Effector memory CD8-positive, alpha-beta T cell (primary cell): ENCODE results near the gene GRIN2A.

Experiments
- ATAC-seq: fragments of 150-1000 bp; cut with Tn5 transposase; replicated peaks from 2 replicates; pipeline ENCODE4 v1.10.0; 2021; ENCODE audit warnings: mild to moderate bottlenecking, moderate library complexity
- DNase-seq, 3 experiments: peaks; one replicate each; pipeline ENCODE4 v3.0.0; 2021
- H3K27ac Mint-ChIP-seq, 2 donors: one replicate each; pipeline ENCODE4 v1.8.0; 2022; ENCODE audit warnings: mild to moderate bottlenecking in 2 of 2, mixed read lengths in 2 of 2, moderate library complexity in 2 of 2
- H3K27me3 Mint-ChIP-seq, 2 donors: one replicate each; pipeline ENCODE4 v1.8.0; 2022; ENCODE audit warnings: mixed read lengths in 2 of 2
- H3K36me3 Mint-ChIP-seq: one replicate; pipeline ENCODE4 v1.8.0; 2022; ENCODE audit warnings: mild to moderate bottlenecking, moderate library complexity, mixed read lengths; ENCODE audit not compliant: insufficient read depth
- H3K4me1 Mint-ChIP-seq, 2 donors: one replicate each; pipeline ENCODE4 v1.8.0; 2022; ENCODE audit warnings: low read depth in 2 of 2, mixed read lengths in 2 of 2
- H3K4me3 Mint-ChIP-seq, 2 donors: one replicate each; pipeline ENCODE4 v1.8.0; 2022; ENCODE audit warnings: mild to moderate bottlenecking in 2 of 2, mixed read lengths in 2 of 2, moderate library complexity in 2 of 2
- H3K9me3 Mint-ChIP-seq, 2 donors: one replicate each; pipeline ENCODE4 v1.8.0; 2022; ENCODE audit warnings: mixed read lengths in 2 of 2

GRIN2A gene

DNA sequence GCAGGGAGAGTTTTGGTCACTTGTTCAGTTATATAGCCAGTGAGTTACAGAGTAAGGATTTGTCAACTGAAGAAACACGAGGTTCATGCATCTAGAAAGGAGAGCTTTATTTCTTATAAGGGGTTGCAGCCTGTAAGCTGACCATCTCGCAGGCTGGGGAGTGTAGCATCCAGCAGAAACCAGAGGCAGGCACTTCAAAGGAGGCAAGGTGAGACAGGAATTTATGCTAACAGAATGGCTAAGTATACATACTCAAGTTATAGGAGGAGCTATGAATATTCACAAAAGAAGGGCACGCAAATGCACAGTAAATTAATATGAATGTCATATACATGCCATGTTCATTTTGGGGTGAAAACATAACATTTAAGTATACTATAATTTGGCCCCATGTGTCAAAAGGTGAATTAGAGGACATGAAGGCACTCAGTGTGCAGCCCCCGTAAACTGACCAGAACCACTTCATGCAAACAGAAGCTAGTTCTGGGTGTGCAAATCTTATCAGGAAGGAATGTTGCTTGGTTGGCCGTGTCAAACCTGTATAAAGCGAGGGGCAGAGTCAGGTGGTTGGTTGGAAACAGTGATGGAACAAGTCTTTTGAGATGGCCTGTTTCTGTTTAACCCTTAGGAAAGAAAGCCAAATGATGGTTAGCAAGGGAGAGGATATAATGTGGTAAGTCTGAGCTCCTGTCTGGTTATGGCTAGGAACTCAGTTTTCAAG lies 97.0 kb downstream of the GRIN2A start:
- peaks cover 0 to 1% of the 10 kb centered on the region in 2 donors for H3K9me3 Mint-ChIP-seq
- no peak for DNase-seq
- no peak for ATAC-seq
- H3K4me3 Mint-ChIP-seq: no peak overlapping the region
- peaks cover 12 to 44% of the 10 kb centered on the region in 2 donors for H3K27me3 Mint-ChIP-seq
- H3K27ac Mint-ChIP-seq: no peak overlapping the region
- H3K36me3 Mint-ChIP-seq: no peaks in the 10 kb centered on the region
- H3K4me1 Mint-ChIP-seq: no peaks in the 10 kb centered on the region

DNA sequence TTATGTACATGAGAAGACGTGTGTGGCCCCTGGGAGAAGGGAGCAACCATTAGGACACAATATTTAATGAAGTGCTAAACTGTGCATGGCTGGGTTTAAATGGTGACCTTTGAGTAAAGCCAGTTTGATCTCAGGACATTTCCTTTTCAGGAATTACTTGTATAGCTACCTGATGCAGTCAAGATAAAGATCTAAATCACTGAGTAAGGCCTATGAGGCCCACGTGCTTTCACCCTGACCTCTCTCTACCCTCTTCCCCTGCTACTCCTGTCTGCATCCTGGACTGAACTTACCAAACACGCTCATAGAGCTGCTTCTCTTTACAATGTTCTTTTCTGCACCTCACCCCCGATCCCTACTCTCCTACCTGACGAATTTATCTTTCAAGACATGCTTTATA lies 98.9 kb downstream of the GRIN2A start:
- H3K27ac Mint-ChIP-seq: no peak overlapping the region
- no peak overlapping the region for H3K4me3 Mint-ChIP-seq
- no peak for DNase-seq
- H3K9me3 Mint-ChIP-seq: peaks cover 0 to 9% of the 10 kb centered on the region in 2 donors
- no peak for ATAC-seq
- H3K4me1 Mint-ChIP-seq: no peaks in the 10 kb centered on the region
- peaks cover 6 to 37% of the 10 kb centered on the region in 2 donors for H3K27me3 Mint-ChIP-seq
- H3K36me3 Mint-ChIP-seq: no peaks in the 10 kb centered on the region

DNA sequence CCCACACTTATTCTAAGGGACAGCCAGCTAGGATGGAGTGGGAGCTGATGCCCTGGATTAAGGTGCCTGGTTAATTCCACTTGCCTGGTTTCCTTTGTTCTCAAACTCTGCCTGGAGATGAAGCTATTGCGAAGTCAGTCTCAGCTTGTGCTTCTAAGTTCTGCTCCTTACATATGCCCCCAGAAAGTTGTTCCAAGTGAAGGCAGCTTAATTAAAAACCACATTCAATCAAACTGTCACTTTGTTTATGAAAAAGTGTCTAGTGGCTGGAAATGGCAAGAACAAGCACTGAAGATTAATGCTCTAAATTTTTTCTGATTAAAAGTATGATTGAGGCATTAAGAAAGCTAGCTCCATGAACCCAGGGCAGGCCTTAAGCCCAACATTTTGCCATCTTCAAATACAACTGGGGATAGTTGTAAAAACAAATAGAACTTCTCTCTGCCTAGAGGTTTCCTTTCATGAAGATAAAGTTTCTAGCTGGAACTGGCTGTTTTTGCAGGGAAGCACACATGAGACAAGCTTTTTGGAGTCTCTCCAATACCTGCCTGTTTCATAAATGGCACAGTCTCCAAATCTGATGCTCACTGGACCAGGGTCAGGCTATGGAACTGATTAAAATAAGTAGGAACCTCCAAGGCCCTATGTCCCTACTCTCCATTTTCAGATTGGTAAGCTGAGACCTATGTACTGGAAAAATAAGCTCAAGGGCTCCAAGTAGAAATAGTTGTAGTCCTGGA lies 100.9 kb downstream of the GRIN2A start:
- H3K9me3 Mint-ChIP-seq: peaks cover 0 to 12% of the 10 kb centered on the region in 2 donors
- no peak for ATAC-seq
- peaks cover 4 to 28% of the 10 kb centered on the region in 2 donors for H3K27me3 Mint-ChIP-seq
- no peaks in the 10 kb centered on the region for H3K36me3 Mint-ChIP-seq
- no peaks in the 10 kb centered on the region for H3K4me1 Mint-ChIP-seq
- DNase-seq: no peak
- H3K27ac Mint-ChIP-seq: no peak overlapping the region
- H3K4me3 Mint-ChIP-seq: no peak overlapping the region

DNA sequence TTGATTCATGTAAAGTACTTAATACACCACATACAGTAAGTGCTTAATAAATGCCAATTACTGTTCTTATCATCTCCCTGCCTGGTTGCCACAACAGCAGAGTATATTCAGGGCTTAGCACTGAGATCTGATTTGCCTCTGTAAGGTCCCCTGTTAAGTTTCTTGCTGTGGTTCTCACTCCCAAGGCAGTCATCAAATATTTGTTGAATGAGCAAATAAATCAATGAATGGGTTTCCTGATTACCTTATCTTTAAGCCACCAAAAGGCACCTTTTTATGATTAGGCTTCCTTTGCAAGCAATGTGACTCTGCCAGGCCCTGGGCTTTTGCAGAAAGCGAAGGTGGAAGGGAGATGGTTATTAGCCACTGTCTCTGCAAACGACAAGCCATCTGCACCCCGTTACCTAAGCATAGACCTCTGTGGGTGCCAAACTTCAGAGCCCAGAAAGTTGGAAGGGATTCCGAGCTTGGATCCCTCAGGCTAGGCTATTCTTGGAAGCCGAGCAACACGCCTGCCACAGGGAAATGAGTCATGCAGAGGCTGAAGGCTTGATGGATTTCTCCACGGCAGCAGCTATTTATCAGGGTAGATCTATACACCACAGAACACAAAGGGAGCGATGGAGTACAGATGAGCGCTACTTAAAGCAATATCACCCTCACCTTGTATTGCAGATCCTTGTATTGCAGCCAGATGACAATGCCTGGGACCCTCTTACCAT lies 102.0 kb downstream of the GRIN2A start:
- DNase-seq (no peak), ATAC-seq (no peak)
- Mint-ChIP-seq H3K9me3 (peaks cover 0 to 12% of the 10 kb centered on the region in 2 donors), H3K4me3 (no peak overlapping the region), H3K4me1 (no peaks in the 10 kb centered on the region), H3K36me3 (no peaks in the 10 kb centered on the region), H3K27ac (no peak overlapping the region), H3K27me3 (peaks cover 0 to 23% of the 10 kb centered on the region in 2 donors)

DNA sequence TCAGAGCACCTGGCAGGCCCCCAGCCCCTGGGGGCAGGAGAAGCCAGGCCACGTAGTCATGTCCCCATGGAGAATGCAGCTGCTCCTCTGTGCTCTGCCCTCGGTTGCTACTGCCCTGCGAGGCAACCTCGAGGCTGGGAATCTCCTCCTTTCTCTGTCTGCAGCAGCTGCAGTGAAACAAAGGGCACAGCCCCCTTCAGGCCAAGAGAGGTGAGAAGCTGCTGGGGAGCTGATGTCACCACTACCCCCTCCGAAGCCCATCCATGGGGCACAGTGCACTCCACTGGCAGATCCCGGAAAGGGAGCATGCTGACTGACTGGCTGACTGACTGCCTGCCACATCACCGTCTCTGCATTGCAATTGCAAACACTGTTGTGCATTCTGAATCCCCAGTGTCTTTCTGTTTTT lies 103.7 kb downstream of the GRIN2A start:
- ATAC-seq (no peak), DNase-seq (no peak)
- H3K9me3 Mint-ChIP-seq: peaks cover 0 to 12% of the 10 kb centered on the region in 2 donors
- H3K36me3 Mint-ChIP-seq: no peaks in the 10 kb centered on the region
- H3K27ac Mint-ChIP-seq: no peak overlapping the region
- H3K27me3 Mint-ChIP-seq: peaks cover 0 to 17% of the 10 kb centered on the region in 2 donors
- no peak overlapping the region for H3K4me3 Mint-ChIP-seq
- H3K4me1 Mint-ChIP-seq: no peaks in the 10 kb centered on the region

DNA sequence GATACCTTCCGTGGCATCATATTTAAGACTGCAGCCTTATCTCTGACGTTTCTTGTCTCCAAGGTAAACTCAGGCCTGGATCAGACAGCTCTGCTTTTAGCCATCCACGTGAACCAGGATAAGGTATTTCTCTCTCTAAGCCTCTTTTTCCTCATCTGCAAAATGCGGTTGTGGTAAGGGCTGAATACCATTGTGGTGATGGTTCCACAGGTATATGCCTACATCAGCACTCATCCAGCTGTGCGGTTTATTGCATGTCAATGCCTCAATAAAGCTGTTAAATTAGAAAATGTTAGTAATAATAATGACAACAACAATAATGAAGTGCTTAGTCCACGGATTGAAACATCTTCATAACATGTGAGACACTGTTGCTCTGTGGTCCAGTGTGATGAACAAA lies 104.4 kb downstream of the GRIN2A start:
- no peak overlapping the region for H3K4me3 Mint-ChIP-seq
- no peak for DNase-seq
- H3K27ac Mint-ChIP-seq: no peak overlapping the region
- no peaks in the 10 kb centered on the region for H3K36me3 Mint-ChIP-seq
- peaks cover 0 to 17% of the 10 kb centered on the region in 2 donors for H3K27me3 Mint-ChIP-seq
- H3K4me1 Mint-ChIP-seq: no peaks in the 10 kb centered on the region
- no peak for ATAC-seq
- H3K9me3 Mint-ChIP-seq: peaks cover 0 to 12% of the 10 kb centered on the region in 2 donors

DNA sequence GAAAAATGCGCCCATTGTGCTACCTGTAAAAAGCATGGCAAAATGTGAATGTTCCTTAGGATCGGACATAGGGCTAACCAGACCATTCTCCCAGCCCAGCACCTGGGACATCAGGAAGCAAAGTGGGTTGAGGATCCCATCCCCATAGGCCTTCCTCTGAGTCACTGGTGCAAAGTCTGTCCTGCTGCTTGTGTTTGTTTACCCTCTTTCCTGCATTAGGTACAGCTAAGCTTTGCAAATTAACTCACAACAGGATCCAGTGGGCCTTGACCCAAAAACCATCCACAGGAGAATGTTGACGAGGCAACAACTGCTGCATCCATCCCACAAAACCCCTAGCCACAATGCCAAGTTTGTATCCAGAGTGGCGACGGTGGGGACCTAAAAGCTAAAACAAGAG lies 106.2 kb downstream of the GRIN2A start:
- ATAC-seq: no peak
- peaks cover 0 to 12% of the 10 kb centered on the region in 2 donors for H3K9me3 Mint-ChIP-seq
- H3K4me1 Mint-ChIP-seq: no peaks in the 10 kb centered on the region
- peaks cover 0 to 20% of the 10 kb centered on the region in 2 donors for H3K27me3 Mint-ChIP-seq
- no peak for DNase-seq
- H3K4me3 Mint-ChIP-seq: no peak overlapping the region
- H3K27ac Mint-ChIP-seq: no peak overlapping the region
- H3K36me3 Mint-ChIP-seq: no peaks in the 10 kb centered on the region

DNA sequence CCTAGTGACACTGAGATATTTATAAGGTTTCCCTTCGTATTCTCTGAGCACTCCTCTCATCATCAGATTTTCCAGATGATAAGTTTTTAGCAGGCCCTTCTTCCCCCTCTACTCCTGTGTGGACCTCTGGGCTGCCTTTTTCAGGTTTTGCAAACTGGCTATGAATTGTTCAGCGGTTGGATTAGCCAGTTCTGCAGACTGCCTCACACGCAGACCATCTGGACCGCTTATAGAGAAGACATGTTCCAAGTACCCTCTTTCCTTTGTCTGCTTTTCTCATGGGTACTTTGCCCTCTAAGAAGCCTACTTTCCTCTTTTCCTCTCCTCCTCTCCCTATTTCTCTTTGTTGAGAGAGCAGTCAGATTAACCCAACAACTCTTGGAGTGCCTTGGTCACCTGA lies 111.6 kb downstream of the GRIN2A start:
- Mint-ChIP-seq H3K4me3 (no peak overlapping the region), H3K9me3 (peaks cover 1 to 10% of the 10 kb centered on the region in 2 donors), H3K27me3 (peaks cover 5 to 39% of the 10 kb centered on the region in 2 donors), H3K4me1 (no peaks in the 10 kb centered on the region), H3K27ac (no peak overlapping the region), H3K36me3 (no peaks in the 10 kb centered on the region)
- DNase-seq (no peak), ATAC-seq (no peak)

DNA sequence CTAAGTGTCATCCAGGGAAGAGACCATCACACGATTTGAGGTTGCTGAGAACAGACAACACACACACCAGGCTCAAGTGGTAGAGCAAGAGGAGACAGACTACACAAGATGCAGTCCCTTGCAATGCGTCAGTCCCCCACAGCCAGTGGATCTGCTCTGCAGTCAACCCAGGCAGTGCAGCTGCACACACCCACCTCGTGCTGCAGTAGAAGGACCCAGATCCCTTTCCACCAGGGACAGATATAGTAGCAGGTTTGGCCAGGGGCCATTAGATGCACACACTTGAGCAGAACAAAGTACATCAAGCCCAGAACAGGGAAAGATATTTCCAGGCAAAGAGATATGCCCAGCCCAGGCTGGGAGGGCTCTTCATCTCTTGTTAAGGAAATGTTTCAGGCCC lies 112.9 kb downstream of the GRIN2A start:
- H3K27ac Mint-ChIP-seq: no peak overlapping the region
- no peaks in the 10 kb centered on the region for H3K4me1 Mint-ChIP-seq
- ATAC-seq (no peak), DNase-seq (no peak)
- H3K4me3 Mint-ChIP-seq: no peak overlapping the region
- H3K9me3 Mint-ChIP-seq: peaks cover 1 to 10% of the 10 kb centered on the region in 2 donors
- H3K27me3 Mint-ChIP-seq: peaks cover 5 to 39% of the 10 kb centered on the region in 2 donors
- H3K36me3 Mint-ChIP-seq: no peaks in the 10 kb centered on the region

DNA sequence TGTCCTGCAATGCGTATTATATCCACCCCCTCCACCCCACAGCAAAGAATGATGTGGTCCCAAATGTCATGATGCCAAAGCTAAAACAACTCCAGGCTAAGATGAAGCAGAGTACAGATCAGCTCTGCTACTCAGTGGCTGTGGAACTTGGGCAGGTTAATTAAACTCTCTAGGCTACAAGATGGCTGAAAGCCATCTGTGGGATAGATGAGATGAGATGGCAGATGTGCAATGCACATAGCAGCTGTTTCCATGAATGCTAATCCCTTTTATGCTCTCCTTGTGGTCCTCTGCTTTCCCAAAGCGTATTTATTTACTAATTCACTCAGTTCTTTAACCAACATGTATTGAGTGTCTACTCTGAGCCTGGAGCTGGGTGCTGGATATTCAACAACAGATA lies 114.4 kb downstream of the GRIN2A start:
- ATAC-seq: no peak
- Mint-ChIP-seq H3K36me3 (no peaks in the 10 kb centered on the region), H3K4me1 (no peaks in the 10 kb centered on the region), H3K27ac (no peak overlapping the region), H3K9me3 (peaks cover 1 to 10% of the 10 kb centered on the region in 2 donors), H3K27me3 (peaks cover 5 to 39% of the 10 kb centered on the region in 2 donors), H3K4me3 (no peak overlapping the region)
- no peak for DNase-seq

DNA sequence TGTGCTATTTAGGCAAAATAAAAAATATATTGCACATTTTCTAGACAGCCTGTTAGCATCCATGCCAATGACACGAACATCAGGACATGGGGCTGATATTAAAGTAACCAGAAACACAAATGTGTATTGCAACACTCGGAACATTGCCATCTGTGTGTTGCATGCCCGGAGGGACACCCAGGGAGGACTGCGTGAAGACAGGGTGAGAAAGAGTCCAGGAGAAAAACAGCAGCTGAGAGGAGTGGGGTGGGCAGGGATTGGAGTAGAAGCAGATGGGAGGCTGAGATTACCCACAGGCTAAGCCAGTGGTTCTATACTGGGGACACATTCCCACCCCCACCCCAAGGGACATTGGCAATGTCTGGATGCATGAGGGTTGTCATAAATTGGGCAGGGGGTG lies 114.8 kb downstream of the GRIN2A start:
- Mint-ChIP-seq H3K4me1 (no peaks in the 10 kb centered on the region), H3K4me3 (no peak overlapping the region), H3K27me3 (peaks cover 5 to 39% of the 10 kb centered on the region in 2 donors), H3K36me3 (no peaks in the 10 kb centered on the region), H3K27ac (no peak overlapping the region), H3K9me3 (peaks cover 1 to 10% of the 10 kb centered on the region in 2 donors)
- ATAC-seq (no peak), DNase-seq (no peak)

DNA sequence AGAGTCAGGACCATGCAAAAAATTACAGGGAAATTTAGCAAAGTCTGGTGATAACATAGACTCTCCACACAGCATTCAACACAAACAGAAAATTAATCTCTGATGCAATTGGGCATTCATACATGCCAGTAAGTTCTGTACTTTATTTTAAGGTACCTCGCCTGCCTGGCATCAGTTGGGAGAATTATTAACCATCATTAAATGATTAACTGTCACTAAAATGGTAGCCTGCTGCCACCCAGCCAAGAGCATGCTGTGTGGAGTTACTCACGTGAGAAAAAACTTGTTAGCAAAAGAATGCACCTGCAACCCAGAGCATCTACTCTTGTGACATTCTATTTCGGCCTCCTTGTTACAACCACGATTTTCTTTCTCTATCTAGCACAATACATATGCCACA lies 117.2 kb downstream of the GRIN2A start:
- H3K27me3 Mint-ChIP-seq: peaks cover 5 to 24% of the 10 kb centered on the region in 2 donors
- no peak for ATAC-seq
- no peak overlapping the region for H3K4me3 Mint-ChIP-seq
- H3K36me3 Mint-ChIP-seq: no peaks in the 10 kb centered on the region
- peaks cover 3 to 10% of the 10 kb centered on the region in 2 donors for H3K9me3 Mint-ChIP-seq
- H3K4me1 Mint-ChIP-seq: no peaks in the 10 kb centered on the region
- DNase-seq: no peak
- no peak overlapping the region for H3K27ac Mint-ChIP-seq

DNA sequence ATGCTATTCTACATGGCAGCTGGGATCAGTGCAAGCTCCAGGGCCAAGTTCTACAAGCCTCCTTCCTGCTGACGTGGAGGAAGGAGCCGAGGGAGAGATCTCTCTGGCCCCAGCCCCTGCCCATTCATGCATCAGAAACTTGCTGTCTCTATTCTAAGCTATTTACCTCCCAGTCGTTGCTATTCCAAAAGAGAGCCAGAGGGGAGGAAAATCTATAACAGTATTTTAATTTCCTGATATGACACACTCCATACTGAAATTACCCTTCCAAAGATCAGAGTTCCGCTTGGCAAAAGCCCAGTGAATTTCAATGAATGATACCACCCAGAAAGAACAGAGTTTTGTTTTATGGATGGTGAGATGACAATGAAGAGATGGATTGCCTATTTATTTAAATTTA lies 133.4 kb downstream of the GRIN2A start:
- no peak for DNase-seq
- H3K4me3 Mint-ChIP-seq: no peak overlapping the region

More for the DNA sequence above, 133.4 kb downstream of the GRIN2A start:
- Mint-ChIP-seq H3K9me3 (peaks cover 6 to 11% of the 10 kb centered on the region in 2 donors), H3K4me1 (no peaks in the 10 kb centered on the region), H3K27ac (no peak overlapping the region), H3K36me3 (no peaks in the 10 kb centered on the region), H3K27me3 (peaks cover 5 to 22% of the 10 kb centered on the region in 2 donors)
- ATAC-seq: no peak
